SJSA1 (cell line): Measurements from ENCODE around the gene CHMP2A. TPM values are rescaled to one million over a fixed set of nuclear protein-coding genes. Genes with fewer than 3 reads are reported as not detected.
A peak's percentile ranks its signal among the peaks of the same experiment; 100 is the strongest.
"Not testable (repeated sequence)": the region's sequence is repeated elsewhere in the genome, so short reads cannot be mapped to it uniquely, and the experiment has no call there.

Experiments
- DNase-seq, 2 experiments: peaks; one replicate each; pipeline ENCODE4 v3.0.0-alpha.2; 2015 to 2020; ENCODE audit warnings: low spot score in 2 of 2, low read depth in 1 of 2
- H3K27ac ChIP-seq: fragments of 250-450 bp; sonication (Bioruptor Pico); 2 replicates; pipeline ENCODE4 v1.5.1; 2020; ENCODE audit warnings: mild to moderate bottlenecking, moderate library complexity
- H3K27me3 ChIP-seq: fragments of 250-450 bp; sonication (Bioruptor Pico); replicated peaks from 2 replicates; pipeline ENCODE4 v1.5.1; 2020; ENCODE audit warnings: mild to moderate bottlenecking, moderate library complexity
- H3K36me3 ChIP-seq: fragments of 250-450 bp; sonication (Bioruptor Pico); 2 replicates; pipeline ENCODE4 v1.5.1; 2020; ENCODE audit warnings: mild to moderate bottlenecking
- H3K4me1 ChIP-seq: fragments of 250-450 bp; sonication (Bioruptor Pico); replicated peaks from 2 replicates; pipeline ENCODE4 v1.6.1; 2021; ENCODE audit warnings: mild to moderate bottlenecking
- H3K4me3 ChIP-seq: fragments of 250-450 bp; sonication (Bioruptor Pico); 2 replicates; pipeline ENCODE4 v1.5.1; 2020; ENCODE audit warnings: mild to moderate bottlenecking
- H3K9me3 ChIP-seq: fragments of 250-450 bp; sonication (Bioruptor Pico); replicated peaks from 2 replicates; pipeline ENCODE4 v1.5.1; 2020; ENCODE audit warnings: mild to moderate bottlenecking
- total RNA-seq: library from RNA; depleted of rRNA; stranded (reverse); fragments of >200 nt; shearing (Covaris generic); gene quantifications from 2 replicates; pipeline ENCODE4 v1.2.3, GENCODE V29; 2014; rRNA removed

The CHMP2A gene
- total RNA-seq, result 92.8 and 116 TPM in 2 replicates

DNA sequence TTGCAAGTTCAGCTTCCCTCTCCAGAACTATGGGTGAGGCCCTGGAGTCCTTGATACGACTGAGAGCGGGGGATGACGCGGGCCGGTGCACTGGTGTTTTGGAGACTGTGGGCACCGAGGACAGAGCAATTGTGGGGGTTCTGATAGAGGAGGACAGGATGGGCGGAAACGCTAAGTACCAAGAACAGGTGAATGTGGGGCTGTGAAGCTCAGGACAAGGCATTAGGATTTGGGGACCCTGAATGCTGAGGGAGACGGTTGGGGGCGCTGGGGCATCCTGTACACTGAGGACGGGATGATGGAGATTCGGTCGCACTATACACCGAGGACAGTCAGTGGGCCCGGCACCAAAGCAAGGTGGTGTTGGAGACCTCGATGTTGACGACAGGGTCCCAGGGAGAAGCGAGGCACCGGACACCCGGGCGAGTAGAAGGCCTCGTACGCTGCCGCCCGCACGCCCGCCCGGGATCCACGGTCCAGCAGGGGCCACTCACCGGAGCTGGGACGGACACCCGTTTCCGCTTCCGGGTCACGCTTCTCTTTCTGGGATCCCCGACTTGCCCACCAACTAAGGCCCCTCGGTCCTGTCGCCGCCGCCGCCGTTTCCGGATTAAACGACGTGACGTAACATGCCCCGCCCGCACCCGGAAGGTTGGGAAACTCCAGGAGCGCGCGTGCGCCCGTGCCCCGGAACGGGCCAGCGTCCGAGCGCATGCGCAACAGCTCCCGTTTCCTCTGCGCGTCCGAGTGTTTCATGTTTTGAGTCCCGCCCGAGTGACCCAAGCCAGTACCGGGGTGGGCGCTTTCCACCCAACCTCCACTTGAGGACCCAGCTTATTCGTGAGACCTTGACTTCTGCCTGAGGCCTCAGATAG, at the start of gene CHMP2A:
CHMP2A (minus strand) TSS at position 612 of the 875 bp plus-strand sequence. CDS start 893 bp downstream, outside the sequence.
- peak; percentile 92 to 99 for DNase-seq
- no peaks in the 10 kb centered on the region for H3K9me3 ChIP-seq
- no peaks in the 10 kb centered on the region for H3K27me3 ChIP-seq
- peak within 1 kb of the TSS; percentile 65 for H3K27ac ChIP-seq
- peaks cover 28% of the 10 kb centered on the region for H3K4me1 ChIP-seq
- H3K36me3 ChIP-seq, result peaks cover 77% of the 10 kb centered on the region
- H3K4me3 ChIP-seq, result peak within 1 kb of the TSS; percentile 47

DNA sequence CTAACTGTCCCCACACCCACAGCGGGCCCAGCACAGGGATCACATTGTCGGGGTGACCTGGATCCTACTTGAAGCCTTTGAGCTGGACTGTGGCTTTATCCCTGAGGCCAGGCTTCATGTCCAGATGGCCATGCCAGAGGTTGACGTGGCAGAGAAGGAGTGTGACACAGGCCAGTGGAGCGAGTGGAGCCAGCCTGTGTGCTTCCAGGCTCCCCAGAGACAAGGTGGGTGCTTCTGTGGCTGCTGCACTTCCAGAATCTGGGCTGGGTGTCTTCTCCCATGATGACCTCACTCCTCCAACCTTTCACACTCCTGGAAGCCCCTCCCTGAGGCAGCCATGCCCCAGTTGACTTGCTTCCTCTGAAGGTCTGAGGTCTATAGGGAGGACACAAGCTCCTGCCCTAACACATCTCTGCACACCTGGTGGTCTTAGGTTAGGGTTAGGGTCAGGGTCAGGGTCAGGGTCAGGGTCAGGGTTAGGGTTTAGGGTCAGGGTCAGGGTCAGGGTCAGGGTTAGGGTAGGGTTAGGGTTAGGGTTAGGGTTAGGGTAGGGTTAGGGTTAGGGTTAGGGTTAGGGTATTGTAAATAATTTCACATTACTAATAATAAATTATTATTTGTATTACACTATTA, 31.3 kb upstream of the CHMP2A start:
- Histone ChIP-seq H3K27me3 (no peaks in the 10 kb centered on the region), H3K9me3 (no peaks in the 10 kb centered on the region), H3K4me1 (peaks cover 10% of the 10 kb centered on the region), H3K4me3 (no peak overlapping the region), H3K27ac (peak overlapping the region; percentile 12; the same call in 1 of the 2 replicates), H3K36me3 (peaks cover 5% of the 10 kb centered on the region; the same call in 1 of the 2 replicates)
- DNase-seq, result peak in 1 of 2 experiments; percentile 26

DNA sequence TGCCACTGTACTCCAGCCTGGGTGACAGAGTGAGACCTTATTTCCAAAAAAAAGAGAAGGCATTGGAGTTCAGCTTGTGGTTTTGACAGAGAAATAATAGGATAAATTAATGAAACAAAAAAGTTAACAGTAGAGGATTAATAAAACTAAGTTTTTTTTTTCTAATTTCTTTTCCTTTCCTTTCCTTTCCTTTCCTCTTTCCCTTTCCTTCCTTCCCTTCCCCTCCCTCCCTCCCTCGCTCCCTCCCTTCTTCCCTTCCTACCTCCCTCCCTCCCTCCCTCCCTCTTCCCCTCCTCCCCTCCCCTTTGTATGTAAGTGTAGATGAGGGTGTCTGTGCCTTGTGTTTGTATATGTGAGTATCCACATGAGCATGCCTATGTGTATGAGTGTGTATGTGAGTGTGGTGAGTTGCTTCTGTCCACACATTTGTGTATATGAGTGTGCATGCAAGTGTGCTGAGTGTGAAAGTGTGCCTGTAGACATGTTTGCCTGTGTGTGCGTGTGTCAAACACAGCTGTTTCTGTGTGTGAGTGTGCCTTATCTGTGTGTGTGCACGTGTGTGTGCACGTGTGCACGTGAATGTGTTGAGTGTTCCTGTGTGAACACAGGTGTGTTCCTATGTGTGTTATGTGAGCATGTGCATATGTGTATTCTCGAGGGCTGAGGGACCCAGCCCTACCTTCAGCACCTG, 30.7 kb upstream of the CHMP2A start:
- Histone ChIP-seq H3K36me3 (peaks cover 5% of the 10 kb centered on the region; the same call in 1 of the 2 replicates), H3K27ac (0 out of 2 replicates have a peak overlapping the region, but pooled peaks have one; percentile 12), H3K4me3 (no peak overlapping the region), H3K4me1 (peaks cover 10% of the 10 kb centered on the region), H3K27me3 (no peaks in the 10 kb centered on the region), H3K9me3 (no peaks in the 10 kb centered on the region)
- DNase-seq, result no peak

DNA sequence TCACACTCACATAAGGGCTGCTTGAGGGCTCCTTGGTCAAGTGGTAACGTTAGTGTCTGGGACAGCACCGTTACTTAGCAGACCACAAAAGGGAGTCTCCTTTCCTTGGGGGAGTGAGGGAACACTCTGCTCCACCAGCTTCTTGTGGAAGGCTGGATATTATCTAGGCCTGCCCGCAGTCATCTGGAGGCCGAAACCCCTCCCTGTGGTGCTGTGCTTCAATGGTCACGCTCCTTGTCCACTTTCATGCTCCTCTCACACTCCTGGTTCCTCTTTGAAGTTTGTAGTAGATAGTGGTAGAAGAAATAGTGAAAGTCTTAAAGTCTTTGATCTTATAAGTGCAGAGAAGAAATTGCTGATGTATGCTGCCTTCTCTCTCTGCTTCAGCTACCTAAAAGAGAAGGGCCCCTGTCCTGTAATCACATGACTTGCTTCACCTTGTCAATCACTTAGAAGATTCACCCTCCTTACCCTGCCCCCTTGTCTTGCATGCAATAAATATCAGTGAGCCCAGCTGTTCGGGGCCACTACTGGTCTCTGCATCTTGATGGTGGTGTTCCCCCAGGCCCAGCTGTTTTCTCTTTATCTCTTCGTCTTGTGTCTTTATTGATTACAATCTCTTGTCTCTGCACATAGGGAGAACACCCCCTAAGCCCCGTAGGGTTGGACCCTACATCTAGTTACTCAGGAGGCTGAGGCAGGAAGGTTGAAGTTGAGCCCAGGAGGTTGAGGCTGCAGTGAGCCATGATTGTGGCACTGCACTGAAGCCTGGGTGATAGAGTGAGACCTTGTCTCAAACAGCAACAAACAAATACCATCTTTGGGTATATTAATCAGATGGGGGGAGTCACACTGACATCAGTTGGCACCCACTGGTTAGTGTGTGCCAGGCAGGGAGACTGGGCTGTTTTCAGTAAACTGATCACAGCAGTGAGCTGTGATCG, 29.9 kb upstream of the CHMP2A start:
- Histone ChIP-seq H3K27ac (no peak overlapping the region), H3K4me3 (no peak overlapping the region), H3K27me3 (no peaks in the 10 kb centered on the region), H3K9me3 (no peaks in the 10 kb centered on the region), H3K36me3 (peaks cover 5% of the 10 kb centered on the region; the same call in 1 of the 2 replicates), H3K4me1 (peaks cover 10% of the 10 kb centered on the region)
- peak in 1 of 2 experiments; percentile 12 for DNase-seq

DNA sequence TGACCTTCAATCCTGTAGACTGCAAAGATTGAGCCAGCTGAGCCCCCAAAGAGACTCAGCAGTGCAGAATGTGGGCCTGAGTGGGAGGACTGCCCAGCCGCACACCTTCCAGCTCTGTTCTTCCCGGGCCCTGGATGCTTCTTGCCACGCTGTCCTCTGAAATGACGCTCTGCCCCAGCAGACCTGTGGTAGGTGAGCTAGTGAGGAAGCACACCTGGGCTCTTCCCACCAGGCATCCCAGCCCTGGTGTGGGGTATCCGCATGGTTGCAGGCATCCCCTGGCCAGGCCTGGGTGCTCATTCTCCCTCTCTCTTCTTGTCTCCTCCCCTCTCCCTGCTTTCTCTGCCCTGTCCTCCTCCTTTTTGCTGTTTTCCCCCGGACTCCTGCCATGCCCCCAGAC, 28.1 kb upstream of the CHMP2A start:
- peak in 1 of 2 experiments; percentile 28 for DNase-seq
- H3K9me3 ChIP-seq, result no peaks in the 10 kb centered on the region
- peaks cover 10% of the 10 kb centered on the region for H3K4me1 ChIP-seq
- no peaks in the 10 kb centered on the region for H3K27me3 ChIP-seq
- peaks cover 5% of the 10 kb centered on the region; the same call in 1 of the 2 replicates for H3K36me3 ChIP-seq
- H3K4me3 ChIP-seq, result no peak overlapping the region
- H3K27ac ChIP-seq, result no peak overlapping the region

DNA sequence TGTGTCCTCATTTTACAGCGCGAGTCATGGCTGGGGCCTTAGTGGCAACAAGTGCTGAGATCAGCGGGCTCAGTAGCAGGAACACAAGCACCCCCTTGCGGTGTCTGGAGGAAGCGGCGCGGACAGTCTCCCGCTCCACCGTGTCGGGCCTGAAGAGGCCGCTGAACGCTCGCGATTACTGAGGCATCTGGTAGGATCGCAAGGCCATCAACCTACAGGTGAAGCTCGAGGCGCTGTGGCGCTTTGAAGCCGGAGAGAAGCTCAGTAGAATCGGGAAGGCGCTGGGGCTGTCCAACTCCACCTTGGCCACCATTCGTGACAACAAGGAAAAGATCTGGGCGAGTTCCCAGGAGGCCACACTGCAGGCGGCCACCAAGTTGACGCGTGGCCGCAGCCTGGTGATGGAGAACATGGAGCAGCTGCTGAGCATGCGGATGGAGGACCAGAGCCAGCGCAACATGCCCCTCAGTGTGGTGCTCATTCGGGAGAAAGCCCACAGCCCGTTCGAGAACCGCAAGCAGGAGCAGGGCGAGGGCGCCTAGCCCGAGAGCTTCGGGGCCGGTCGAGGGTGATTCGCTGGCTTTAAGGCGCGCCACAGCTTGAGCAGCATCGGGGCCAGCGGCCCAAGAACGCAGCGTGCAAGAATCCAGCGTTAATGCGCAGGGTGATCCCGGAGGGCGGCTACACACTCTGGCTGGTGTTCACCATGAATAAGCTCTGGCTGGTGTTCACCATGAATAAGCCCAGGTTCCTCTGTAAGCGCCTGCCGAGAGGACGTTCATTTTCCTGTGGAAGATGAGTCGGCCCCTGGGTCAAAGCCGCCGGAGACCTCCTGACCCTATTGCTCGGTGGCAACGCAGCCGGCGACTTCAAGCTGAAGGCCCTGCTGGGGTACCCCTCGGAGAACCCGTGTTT, 26.6 kb upstream of the CHMP2A start:
- peaks cover 8% of the 10 kb centered on the region for H3K4me1 ChIP-seq
- H3K27me3 ChIP-seq, result no peaks in the 10 kb centered on the region
- H3K4me3 ChIP-seq, result no peak overlapping the region
- H3K9me3 ChIP-seq, result no peaks in the 10 kb centered on the region
- DNase-seq, result peak; percentile 27 to 55
- H3K36me3 ChIP-seq, result peaks cover 5% of the 10 kb centered on the region; the same call in 1 of the 2 replicates
- H3K27ac ChIP-seq, result no peak overlapping the region

DNA sequence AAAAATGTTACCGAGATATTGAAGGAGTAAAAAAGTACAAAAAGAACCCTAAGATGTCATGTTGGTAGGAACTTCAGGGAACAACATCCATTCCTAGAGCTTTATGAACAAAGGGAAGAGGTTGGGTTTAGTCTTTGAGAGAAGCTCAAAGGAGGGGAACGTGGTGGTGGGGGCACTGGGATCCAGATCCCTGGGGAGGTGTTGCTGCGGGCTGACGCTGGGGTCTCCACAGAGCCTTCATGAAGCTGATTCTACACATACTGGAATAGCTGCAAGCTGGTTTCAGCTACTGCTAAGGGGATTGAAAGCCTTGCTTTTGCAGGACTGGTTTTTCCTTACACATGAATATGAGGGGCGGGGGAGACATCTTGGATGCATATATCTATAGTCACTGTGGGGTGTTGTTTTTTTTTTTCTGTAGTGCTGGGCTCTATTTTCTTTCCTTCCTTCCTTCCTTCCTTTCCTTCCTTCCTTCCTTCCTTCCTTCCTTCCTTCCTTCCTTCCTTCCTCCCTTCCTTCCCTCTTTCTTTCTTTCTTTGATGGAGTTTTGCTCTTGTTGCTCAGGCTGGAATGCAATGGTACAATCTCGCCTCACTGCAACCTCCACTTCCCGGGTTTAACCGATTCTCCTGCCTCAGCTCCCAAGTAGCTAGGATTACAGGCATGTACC, 24.7 kb upstream of the CHMP2A start:
- Histone ChIP-seq H3K27me3 (no peaks in the 10 kb centered on the region), H3K36me3 (no peaks in the 10 kb centered on the region), H3K9me3 (no peaks in the 10 kb centered on the region), H3K4me1 (peaks cover 2% of the 10 kb centered on the region), H3K4me3 (no peak overlapping the region), H3K27ac (no peak overlapping the region)
- peak in 1 of 2 experiments; percentile 11 for DNase-seq

DNA sequence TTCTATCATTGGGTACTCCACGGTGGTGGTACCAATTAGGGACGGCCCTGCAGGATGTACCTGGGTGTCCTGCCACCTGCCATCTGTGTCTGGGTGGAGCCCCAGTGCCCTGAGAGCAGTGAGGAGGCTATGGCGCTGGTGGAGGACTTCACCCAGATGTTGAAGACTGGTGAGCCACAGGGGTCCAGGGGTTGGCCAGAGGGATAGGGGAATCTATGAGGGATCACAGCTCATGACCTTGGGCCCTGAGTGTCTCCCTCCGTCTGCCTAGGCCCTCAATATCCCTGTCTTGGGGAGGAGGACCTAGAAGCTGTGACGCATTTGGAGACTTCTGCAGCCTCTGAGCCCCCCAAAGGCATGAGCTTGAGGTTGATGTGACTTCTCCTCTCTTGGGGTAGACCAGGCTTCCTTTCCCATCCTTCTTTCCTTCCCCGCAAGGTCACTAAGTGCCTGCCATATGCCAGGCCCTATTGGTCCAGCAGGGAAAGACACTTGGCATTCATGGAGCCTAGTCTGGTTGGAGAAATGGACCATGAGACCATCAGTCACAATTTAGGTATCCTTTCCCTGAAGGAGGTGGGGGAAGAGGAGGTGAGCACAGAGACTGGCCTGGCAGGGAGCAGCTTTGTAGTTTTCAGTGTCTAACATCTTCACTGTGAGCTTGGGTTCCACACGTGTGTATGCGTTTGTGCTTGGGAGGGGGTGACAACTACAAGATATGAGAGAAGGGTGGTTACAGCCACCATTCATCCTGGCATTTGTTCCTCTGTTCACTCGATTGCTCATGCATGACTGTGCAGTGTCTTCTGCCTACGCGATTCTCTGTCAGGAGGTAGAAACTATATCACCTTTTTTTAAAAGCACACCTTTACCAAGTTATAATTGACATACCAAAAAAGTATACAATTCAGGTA, 23.4 kb upstream of the CHMP2A start:
- peak in 1 of 2 experiments; percentile 17 for DNase-seq
- H3K36me3 ChIP-seq, result no peaks in the 10 kb centered on the region
- no peaks in the 10 kb centered on the region for H3K27me3 ChIP-seq
- peaks cover 12% of the 10 kb centered on the region for H3K4me1 ChIP-seq
- no peak overlapping the region for H3K4me3 ChIP-seq
- H3K27ac ChIP-seq, result no peak overlapping the region
- H3K9me3 ChIP-seq, result no peaks in the 10 kb centered on the region

DNA sequence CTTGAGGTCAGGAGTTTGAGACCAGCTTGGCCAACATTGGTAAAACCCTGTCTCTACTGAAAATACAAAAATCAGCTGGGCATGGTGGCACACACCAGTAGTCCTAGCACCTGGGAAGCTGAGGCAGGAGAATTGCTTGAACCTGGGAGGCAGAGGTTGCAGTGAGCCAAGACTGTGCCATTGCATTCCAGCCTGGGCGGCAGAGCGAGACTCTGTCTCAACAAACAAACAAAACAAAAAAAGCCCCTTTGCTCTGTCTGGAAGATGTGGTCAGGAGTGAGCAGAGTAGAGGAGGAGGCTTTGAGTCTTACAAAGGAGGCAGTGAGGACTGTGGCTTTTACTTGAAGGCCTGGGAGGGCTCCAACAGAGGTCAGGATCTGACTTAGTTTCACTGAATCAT, 22.7 kb upstream of the CHMP2A start:
- not testable (repeated sequence) for H3K4me3 ChIP-seq, H3K27me3 ChIP-seq, H3K9me3 ChIP-seq, H3K36me3 ChIP-seq, H3K27ac ChIP-seq
- peaks cover 12% of the 10 kb centered on the region for H3K4me1 ChIP-seq
- DNase-seq, result peak in 1 of 2 experiments; percentile 1

DNA sequence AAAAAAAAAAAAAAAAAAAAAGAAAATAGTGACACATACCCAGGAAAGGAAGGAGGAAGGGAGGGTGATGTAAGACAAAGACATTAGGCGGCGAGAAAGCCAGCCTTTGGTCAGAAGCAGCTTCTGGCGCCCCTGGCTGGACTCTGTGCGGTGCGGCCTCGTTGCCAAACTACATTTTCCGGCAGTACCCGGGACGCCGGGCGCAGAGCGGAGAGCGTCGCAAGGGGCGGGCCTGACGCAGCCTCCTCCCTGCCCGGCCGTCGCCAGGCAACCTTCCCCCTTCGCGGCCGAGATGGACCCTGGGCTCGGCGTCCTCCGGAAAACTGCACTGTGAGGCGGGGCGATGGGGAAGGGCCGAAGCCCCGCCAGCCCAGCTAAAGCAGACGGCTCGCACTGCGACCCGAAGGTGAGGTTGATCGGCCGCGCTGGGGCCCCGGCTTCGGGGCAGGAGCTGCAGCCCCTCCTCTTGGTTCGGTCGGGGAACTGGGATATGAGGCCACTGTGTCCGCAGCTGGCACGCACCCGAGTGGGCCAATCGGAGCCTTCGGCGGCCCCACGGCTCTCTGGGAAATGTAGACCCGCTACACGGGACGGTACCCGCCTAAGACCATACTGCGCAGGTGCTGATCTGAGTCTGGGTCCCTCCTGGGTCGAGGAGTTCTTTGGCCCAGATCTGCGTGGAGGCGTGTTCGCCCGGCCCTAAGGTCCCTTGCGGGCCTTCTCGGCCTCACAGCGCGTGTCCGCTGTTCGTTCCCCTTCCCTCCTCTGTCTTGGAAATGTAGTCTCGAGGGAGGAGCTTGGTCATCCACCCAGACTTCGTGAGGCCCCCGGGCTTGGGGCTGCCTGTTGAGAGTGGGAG, 20.5 kb upstream of the CHMP2A start:
- H3K9me3 ChIP-seq, result no peaks in the 10 kb centered on the region
- peak overlapping the region; percentile 63 for H3K4me3 ChIP-seq
- H3K27ac ChIP-seq, result peak overlapping the region; percentile 92
- DNase-seq, result peak; percentile 90 to 99
- H3K36me3 ChIP-seq, result no peaks in the 10 kb centered on the region; the same call in 1 of the 2 replicates
- peaks cover 15% of the 10 kb centered on the region for H3K4me1 ChIP-seq
- no peaks in the 10 kb centered on the region for H3K27me3 ChIP-seq
